Gastrocnemius medialis (tissue), 4 donors: Measurements from ENCODE around the gene TPK1.

Experiments
- POLR2A ChIP-seq, 2 donors: fragments of 450-650 bp; IDR thresholded peaks; one replicate each; pipeline ENCODE4 v1.6.1; 2017; ENCODE audit warnings: antibody characterized with exemption in 2 of 2, mild to moderate bottlenecking in 2 of 2, moderate library complexity in 2 of 2
- TF ChIP-seq, protein P1 (sequence below), 5 experiments: fragments of 450-650 bp in 3 of 5; fragments of 200-600 bp in 2 of 5; sonication (generic) in 2 of 5; IDR thresholded peaks in 4 of 5; conservative IDR thresholded peaks in 1 of 5; 1 replicate in 4 of 5; 2 replicates in 1 of 5; pipeline ENCODE4 v1.5.1; 2016 to 2019; ENCODE audit warnings: antibody characterized with exemption in 5 of 5, mild to moderate bottlenecking in 3 of 5, moderate library complexity in 3 of 5

- TF ChIP-seq, protein P1, sequence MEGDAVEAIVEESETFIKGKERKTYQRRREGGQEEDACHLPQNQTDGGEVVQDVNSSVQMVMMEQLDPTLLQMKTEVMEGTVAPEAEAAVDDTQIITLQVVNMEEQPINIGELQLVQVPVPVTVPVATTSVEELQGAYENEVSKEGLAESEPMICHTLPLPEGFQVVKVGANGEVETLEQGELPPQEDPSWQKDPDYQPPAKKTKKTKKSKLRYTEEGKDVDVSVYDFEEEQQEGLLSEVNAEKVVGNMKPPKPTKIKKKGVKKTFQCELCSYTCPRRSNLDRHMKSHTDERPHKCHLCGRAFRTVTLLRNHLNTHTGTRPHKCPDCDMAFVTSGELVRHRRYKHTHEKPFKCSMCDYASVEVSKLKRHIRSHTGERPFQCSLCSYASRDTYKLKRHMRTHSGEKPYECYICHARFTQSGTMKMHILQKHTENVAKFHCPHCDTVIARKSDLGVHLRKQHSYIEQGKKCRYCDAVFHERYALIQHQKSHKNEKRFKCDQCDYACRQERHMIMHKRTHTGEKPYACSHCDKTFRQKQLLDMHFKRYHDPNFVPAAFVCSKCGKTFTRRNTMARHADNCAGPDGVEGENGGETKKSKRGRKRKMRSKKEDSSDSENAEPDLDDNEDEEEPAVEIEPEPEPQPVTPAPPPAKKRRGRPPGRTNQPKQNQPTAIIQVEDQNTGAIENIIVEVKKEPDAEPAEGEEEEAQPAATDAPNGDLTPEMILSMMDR (IDR thresholded peaks at IDR 0.05 in 4 of 5, conservative IDR thresholded peaks at IDR 0.05 in 1 of 5) = no peak
- no peak for TF ChIP-seq POLR2A (IDR thresholded peaks at IDR 0.05)
Measured at GRCh38 chr7:144436500-144436899, 399.4 kb downstream of the TPK1 start.
